Fibroblast of upper back skin (primary cell): ENCODE results near the gene MAN1B1.
"Not testable (repeated sequence)": the region's sequence is repeated elsewhere in the genome, so short reads cannot be mapped to it uniquely, and the experiment has no call there.

Experiments
- DNase-seq: peaks from one replicate; pipeline ENCODE4 v3.0.0-alpha.2; 2013

The MAN1B1 gene

GRCh38 chr9:137052998-137053943 lies 33.5 kb upstream of the MAN1B1 start:
- DNase-seq, result no peak

GRCh38 chr9:137053944-137054931 lies 32.5 kb upstream of the MAN1B1 start, which contains the start of gene ENTPD2:
ENTPD2 (minus strand) TSS chr9:137054061; CDS start chr9:137053997, 64 bp downstream.
- DNase-seq, result no peak

- no peak for DNase-seq
Measured at GRCh38 chr9:137054932-137055384, 31.8 kb upstream of the MAN1B1 start.

GRCh38 chr9:137055385-137056364 lies 31.1 kb upstream of the MAN1B1 start:
- peak; percentile 70 for DNase-seq

GRCh38 chr9:137056739-137057415 lies 29.9 kb upstream of the MAN1B1 start:
- DNase-seq, result no peak

GRCh38 chr9:137057545-137057944 lies 29.2 kb upstream of the MAN1B1 start:
- DNase-seq, result no peak

GRCh38 chr9:137058521-137059234 lies 28.1 kb upstream of the MAN1B1 start:
- DNase-seq, result no peak

- DNase-seq, result no peak
Measured at GRCh38 chr9:137062384-137062783, 24.4 kb upstream of the MAN1B1 start.

GRCh38 chr9:137062798-137063197 lies 24.0 kb upstream of the MAN1B1 start:
- not testable (repeated sequence) for DNase-seq

- DNase-seq, result no peak
Measured at GRCh38 chr9:137063311-137064026, 23.3 kb upstream of the MAN1B1 start.

- no peak for DNase-seq
Measured at GRCh38 chr9:137064027-137064879, 22.5 kb upstream of the MAN1B1 start.

GRCh38 chr9:137064880-137065164 lies 22.0 kb upstream of the MAN1B1 start:
- DNase-seq, result no peak

GRCh38 chr9:137065336-137065967 lies 21.3 kb upstream of the MAN1B1 start:
- no peak for DNase-seq

- DNase-seq, result no peak
Measured at GRCh38 chr9:137066096-137066861, 20.5 kb upstream of the MAN1B1 start.

GRCh38 chr9:137067860-137068538 lies 18.8 kb upstream of the MAN1B1 start:
- peak; percentile 73 for DNase-seq

- DNase-seq, result no peak
Measured at GRCh38 chr9:137068539-137069507, 18.0 kb upstream of the MAN1B1 start.
